T-helper 1 cell treated with Interleukin-12 subunit alpha and Interleukin-12 subunit beta and Interleukin-4 antibody, amounts not matched to agents 30 μg/mL and 1 μg/mL, for 36 hours (primary cell): ENCODE data around the gene RPP14.
"Not testable (repeated sequence)": the region's sequence is repeated elsewhere in the genome, so short reads cannot be mapped to it uniquely, and the experiment has no call there.

Source experiments
- H3K27ac Mint-ChIP-seq: one replicate; pipeline ENCODE4 v1.8.0; 2021; ENCODE audit warnings: mild to moderate bottlenecking, mixed read lengths
- H3K27me3 Mint-ChIP-seq: one replicate; pipeline ENCODE4 v1.8.0; 2021; ENCODE audit warnings: low read depth, mixed read lengths
- H3K36me3 Mint-ChIP-seq: one replicate; pipeline ENCODE4 v1.8.0; 2021; ENCODE audit warnings: low read depth, mixed read lengths
- H3K4me1 Mint-ChIP-seq: one replicate; pipeline ENCODE4 v1.8.0; 2021; ENCODE audit warnings: low read depth, mixed read lengths
- H3K4me3 Mint-ChIP-seq: one replicate; pipeline ENCODE4 v1.8.0; 2021; ENCODE audit warnings: mild to moderate bottlenecking, moderate library complexity, mixed read lengths
- H3K9me3 Mint-ChIP-seq: one replicate; pipeline ENCODE4 v1.8.0; 2021; ENCODE audit warnings: mixed read lengths

RPP14 gene

DNA sequence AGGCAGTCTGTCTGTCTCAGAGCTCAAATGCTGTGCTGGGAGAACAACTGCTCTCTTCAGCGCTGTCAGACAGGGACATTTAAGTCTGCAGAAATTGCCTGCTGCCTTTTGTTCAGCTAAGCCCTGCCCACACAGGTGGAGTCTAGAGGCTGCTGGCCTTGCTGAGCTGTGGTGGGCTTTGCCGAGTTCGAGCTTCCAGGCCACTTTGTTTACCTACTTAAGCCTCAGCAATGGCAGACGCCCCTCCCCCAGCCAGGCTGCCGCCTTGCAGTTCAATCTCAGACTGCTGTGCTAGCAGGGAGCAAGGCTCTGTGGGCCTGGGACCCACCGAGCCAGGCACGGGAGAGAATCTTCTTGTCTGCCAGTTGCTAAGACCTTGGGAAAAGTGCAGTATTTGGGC, 25.0 kb upstream of the RPP14 start:
- no peaks in the 10 kb centered on the region for H3K4me1 Mint-ChIP-seq
- H3K4me3 Mint-ChIP-seq, result no peak overlapping the region
- no peaks in the 10 kb centered on the region for H3K27me3 Mint-ChIP-seq
- H3K36me3 Mint-ChIP-seq, result peaks cover 6% of the 10 kb centered on the region
- H3K9me3 Mint-ChIP-seq, result no peaks in the 10 kb centered on the region
- no peak overlapping the region for H3K27ac Mint-ChIP-seq

DNA sequence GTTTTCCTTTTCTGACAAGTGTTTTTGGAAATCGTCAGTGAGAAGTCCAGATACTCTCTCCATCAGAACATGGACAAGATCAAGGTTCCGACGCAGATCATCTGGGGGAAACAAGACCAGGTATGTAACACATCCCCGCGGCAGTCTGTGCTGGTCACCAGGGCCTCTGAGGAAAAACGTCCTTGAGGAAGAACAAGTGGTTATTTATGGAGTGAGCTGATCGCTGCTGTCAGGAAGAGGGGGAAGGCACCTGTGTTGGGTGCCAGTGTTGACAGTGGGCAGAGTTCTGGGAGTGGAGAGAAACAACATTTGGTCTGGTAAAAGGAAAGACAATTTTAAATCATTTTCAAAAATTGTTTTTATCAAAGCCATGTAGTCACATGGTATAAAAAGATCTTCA, 20.7 kb upstream of the RPP14 start:
- no peaks in the 10 kb centered on the region for H3K4me1 Mint-ChIP-seq
- no peak overlapping the region for H3K27ac Mint-ChIP-seq
- no peaks in the 10 kb centered on the region for H3K9me3 Mint-ChIP-seq
- no peaks in the 10 kb centered on the region for H3K27me3 Mint-ChIP-seq
- H3K4me3 Mint-ChIP-seq, result no peak overlapping the region
- peaks cover 1% of the 10 kb centered on the region for H3K36me3 Mint-ChIP-seq

DNA sequence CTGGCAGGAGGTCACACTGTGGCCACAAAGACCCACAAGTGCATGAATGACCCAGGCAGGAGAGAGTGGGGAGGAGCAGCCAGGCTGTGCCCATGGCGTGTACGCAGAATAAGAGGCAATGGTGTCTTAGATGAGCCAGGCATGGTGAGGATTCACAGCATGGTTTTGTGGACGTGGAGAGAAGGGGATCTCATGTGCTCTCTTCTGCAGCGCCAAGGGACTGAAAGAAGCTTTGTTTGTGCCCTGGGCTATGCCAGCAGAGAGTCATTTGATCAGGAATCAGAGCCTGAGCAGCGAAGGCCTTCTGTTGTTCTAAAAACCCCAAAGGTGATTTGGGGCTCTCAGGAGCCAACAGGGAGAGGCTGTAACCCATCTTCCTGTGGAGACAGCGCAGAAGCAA, 18.7 kb upstream of the RPP14 start:
- H3K4me3 Mint-ChIP-seq, result no peak overlapping the region
- no peaks in the 10 kb centered on the region for H3K27me3 Mint-ChIP-seq
- no peak overlapping the region for H3K27ac Mint-ChIP-seq
- peaks cover 1% of the 10 kb centered on the region for H3K36me3 Mint-ChIP-seq
- no peaks in the 10 kb centered on the region for H3K4me1 Mint-ChIP-seq
- H3K9me3 Mint-ChIP-seq, result no peaks in the 10 kb centered on the region

DNA sequence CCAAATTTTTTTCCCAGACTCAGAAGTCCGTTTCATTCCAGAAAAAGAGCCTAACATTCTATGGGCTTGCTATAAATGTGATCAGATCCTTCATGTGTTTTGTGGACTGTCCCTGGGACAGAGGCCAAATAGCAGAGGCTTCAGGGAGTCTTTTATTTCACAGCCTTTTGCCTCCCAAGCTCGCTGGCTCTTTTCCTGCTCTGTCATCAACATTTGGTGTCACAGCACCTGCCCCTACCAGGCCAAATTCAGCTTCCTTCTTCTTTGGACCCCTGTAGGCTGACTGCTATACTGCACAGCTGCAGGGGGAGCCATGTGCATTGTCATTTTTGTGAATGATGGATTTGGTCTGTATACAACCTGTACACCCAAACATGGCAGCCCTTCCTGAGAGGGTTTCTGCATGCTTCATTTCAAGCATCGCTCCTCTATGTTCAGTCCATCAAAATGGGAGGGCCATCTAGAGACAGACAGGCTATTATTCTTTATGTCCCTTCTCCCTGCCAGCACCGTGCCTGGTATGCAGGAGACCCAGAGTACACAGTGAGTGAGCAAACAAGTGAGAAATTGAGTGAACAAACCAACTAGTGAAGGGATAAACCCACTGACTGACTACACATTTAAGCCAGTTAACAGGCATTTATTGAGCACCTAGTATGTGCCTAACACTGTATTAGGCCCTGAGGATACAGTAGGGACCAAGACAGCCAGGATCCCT, 17.9 kb upstream of the RPP14 start:
- no peaks in the 10 kb centered on the region for H3K4me1 Mint-ChIP-seq
- H3K27me3 Mint-ChIP-seq, result no peaks in the 10 kb centered on the region
- H3K9me3 Mint-ChIP-seq, result no peaks in the 10 kb centered on the region
- H3K27ac Mint-ChIP-seq, result no peak overlapping the region
- H3K4me3 Mint-ChIP-seq, result no peak overlapping the region
- peaks cover 1% of the 10 kb centered on the region for H3K36me3 Mint-ChIP-seq

DNA sequence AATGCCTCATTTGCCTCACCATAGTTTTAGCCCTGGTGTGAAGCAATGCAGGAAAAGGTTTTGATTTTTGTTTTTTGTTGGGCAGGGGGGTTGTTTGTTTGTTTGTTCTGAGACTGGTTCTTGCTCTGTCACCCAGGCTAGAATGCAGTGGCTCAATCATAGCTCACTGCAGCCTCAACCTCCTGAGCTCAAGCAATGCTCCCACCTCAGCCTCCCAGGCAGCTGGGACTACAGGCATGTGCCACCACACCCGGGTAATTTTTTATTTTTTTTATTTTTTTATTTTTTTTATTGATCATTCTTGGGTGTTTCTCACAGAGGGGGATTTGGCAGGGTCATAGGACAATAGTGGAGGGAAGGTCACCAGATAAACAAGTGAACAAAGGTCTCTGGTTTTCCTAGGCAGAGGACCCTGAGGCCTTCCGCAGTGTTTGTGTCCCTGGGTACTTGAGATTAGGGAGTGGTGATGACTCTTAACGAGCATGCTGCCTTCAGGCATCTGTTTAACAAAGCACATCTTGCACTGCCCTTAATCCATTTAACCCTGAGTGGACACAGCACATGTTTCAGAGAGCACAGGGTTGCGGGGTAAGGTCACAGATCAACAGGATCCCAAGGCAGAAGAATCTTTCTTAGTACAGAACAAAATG, 17.0 kb upstream of the RPP14 start:
- not testable (repeated sequence) for H3K27ac Mint-ChIP-seq, H3K4me1 Mint-ChIP-seq, H3K36me3 Mint-ChIP-seq, H3K27me3 Mint-ChIP-seq, H3K4me3 Mint-ChIP-seq, H3K9me3 Mint-ChIP-seq

DNA sequence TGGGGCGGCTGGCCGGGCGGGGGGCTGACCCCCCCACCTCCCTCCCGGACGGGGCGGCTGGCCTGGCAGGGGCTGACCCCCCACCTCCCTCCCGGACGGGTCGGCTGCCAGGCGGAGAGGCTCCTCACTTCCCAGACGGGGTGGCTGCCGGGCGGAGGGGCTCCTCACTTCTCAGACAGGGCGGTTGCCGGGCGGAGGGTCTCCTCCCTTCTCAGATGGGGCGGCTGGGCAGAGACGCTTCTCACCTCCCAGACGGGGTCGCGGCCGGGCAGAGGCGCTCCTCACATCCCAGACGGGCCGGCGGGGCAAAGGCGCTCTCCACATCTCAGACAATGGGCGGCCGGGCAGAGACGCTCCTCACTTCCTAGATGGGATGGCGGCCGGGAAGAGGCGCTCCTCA, 15.6 kb upstream of the RPP14 start:
- not testable (repeated sequence) for H3K36me3 Mint-ChIP-seq, H3K4me3 Mint-ChIP-seq, H3K4me1 Mint-ChIP-seq, H3K27ac Mint-ChIP-seq, H3K27me3 Mint-ChIP-seq, H3K9me3 Mint-ChIP-seq

DNA sequence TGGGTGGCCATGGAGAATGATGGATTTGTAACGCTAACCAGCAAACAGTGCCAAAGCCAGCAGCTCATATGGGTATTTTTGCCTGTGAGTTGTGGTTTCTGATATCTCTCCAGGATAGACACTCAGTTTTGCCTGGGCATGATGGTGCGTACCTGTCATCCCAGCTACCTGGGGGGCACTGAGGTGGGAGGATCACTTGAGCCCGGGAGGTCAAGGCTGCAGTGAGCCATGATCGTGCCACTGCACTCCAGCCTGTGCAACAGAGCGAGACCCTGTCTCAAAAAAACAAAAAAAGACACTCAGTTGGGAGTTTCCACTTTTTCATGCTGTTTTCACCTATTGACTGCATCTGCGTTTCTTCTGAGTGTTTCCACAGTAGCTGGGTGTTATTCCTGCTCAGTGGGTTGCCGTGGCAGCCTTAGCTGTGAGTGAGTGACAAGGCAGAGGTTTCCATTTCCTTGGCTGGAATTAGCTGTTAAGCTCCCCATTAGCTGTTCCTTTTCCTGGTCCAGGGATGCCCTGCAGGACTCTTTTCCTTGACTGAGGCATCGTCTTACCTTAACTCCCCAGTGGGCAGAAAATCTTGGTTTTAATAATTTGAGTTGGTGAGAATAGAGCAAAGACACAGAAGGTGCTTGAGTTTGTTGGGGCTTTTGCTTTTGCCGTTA, 14.2 kb upstream of the RPP14 start:
- H3K36me3 Mint-ChIP-seq, result peaks cover 1% of the 10 kb centered on the region
- H3K27ac Mint-ChIP-seq, result no peak overlapping the region
- H3K4me1 Mint-ChIP-seq, result no peaks in the 10 kb centered on the region
- no peaks in the 10 kb centered on the region for H3K9me3 Mint-ChIP-seq
- no peak overlapping the region for H3K4me3 Mint-ChIP-seq
- H3K27me3 Mint-ChIP-seq, result no peaks in the 10 kb centered on the region

- Mint-ChIP-seq H3K9me3 (no peaks in the 10 kb centered on the region), H3K27me3 (no peaks in the 10 kb centered on the region), H3K36me3 (peaks cover 1% of the 10 kb centered on the region), H3K4me1 (no peaks in the 10 kb centered on the region), H3K27ac (no peak overlapping the region), H3K4me3 (no peak overlapping the region)
These were observed 13.2 kb upstream of the RPP14 start for GRCh38 chr3:58292866-58293265.

GRCh38 chr3:58293516-58293915, 12.5 kb upstream of the RPP14 start:
- Mint-ChIP-seq H3K4me1 (no peaks in the 10 kb centered on the region), H3K9me3 (no peaks in the 10 kb centered on the region), H3K4me3 (no peak overlapping the region), H3K36me3 (peaks cover 1% of the 10 kb centered on the region), H3K27me3 (peaks cover 2% of the 10 kb centered on the region), H3K27ac (no peak overlapping the region)

DNA sequence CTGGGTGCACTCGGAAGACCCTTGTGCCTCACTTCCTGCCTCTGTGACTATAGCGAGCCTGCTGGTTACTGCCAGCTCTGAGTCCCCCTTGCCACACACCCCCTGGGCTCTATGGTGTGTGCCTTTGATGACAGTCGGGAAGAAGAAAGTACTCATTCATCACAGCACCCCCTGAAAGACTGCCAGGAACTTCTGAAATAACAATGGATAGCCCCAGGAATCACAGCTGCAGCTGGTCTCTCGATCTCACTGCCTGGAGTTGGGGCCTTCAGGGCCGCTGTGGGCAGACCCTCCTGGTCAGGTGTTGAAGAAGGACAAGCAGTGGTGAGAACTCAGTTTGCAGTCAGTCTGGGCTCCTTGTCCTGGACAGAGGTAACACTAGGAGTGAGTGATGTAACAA, 9.8 kb upstream of the RPP14 start:
- no peak overlapping the region for H3K4me3 Mint-ChIP-seq
- H3K4me1 Mint-ChIP-seq, result no peaks in the 10 kb centered on the region
- H3K27me3 Mint-ChIP-seq, result peaks cover 23% of the 10 kb centered on the region
- H3K36me3 Mint-ChIP-seq, result no peaks in the 10 kb centered on the region
- H3K27ac Mint-ChIP-seq, result no peak overlapping the region
- peaks cover 1% of the 10 kb centered on the region for H3K9me3 Mint-ChIP-seq

DNA sequence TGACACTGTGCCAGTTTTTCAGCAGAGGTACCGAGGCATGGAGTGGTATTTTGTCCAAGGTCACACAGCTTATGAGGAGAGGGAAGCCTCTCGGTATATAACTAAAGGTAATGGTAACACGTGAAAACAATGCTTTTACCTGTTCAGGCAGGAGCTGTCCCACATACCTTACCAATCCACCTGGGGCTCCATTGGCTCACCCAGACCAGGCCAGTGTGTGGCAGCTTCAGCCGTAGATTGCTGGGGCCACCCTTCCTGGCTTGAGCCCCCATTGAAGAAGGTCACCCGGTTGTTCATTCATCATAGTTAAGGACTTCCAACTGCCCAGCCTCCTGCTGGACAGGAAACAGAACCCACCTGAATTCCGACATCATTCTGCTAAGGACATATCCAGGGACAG, 9.2 kb upstream of the RPP14 start:
- H3K27ac Mint-ChIP-seq, result no peak overlapping the region
- no peaks in the 10 kb centered on the region for H3K4me1 Mint-ChIP-seq
- H3K9me3 Mint-ChIP-seq, result peaks cover 4% of the 10 kb centered on the region
- H3K4me3 Mint-ChIP-seq, result no peak overlapping the region
- H3K27me3 Mint-ChIP-seq, result peaks cover 28% of the 10 kb centered on the region
- H3K36me3 Mint-ChIP-seq, result no peaks in the 10 kb centered on the region

GRCh38 chr3:58298190-58298589, 7.9 kb upstream of the RPP14 start:
- Mint-ChIP-seq H3K4me3 (no peak overlapping the region), H3K27ac (no peak overlapping the region), H3K27me3 (peaks cover 35% of the 10 kb centered on the region), H3K9me3 (peaks cover 4% of the 10 kb centered on the region), H3K4me1 (no peaks in the 10 kb centered on the region), H3K36me3 (no peaks in the 10 kb centered on the region)

GRCh38 chr3:58299075-58299474, 7.0 kb upstream of the RPP14 start:
- Mint-ChIP-seq H3K27me3 (peaks cover 35% of the 10 kb centered on the region), H3K36me3 (no peaks in the 10 kb centered on the region), H3K4me1 (no peaks in the 10 kb centered on the region), H3K4me3 (no peak overlapping the region), H3K27ac (no peak overlapping the region), H3K9me3 (peaks cover 4% of the 10 kb centered on the region)

GRCh38 chr3:58299839-58300516, 6.1 kb upstream of the RPP14 start:
- Mint-ChIP-seq H3K36me3 (no peaks in the 10 kb centered on the region), H3K27ac (no peak overlapping the region), H3K9me3 (peaks cover 4% of the 10 kb centered on the region), H3K4me3 (no peak overlapping the region), H3K4me1 (peaks cover under 1% of the 10 kb centered on the region), H3K27me3 (peaks cover 35% of the 10 kb centered on the region)
